ENCODE data around the gene ZC3HAV1.
"Not testable (repeated sequence)": the region's sequence is repeated elsewhere in the genome, so short reads cannot be mapped to it uniquely, and the experiment has no call there.

The ZC3HAV1 gene

GRCh38 chr7:139088268-139088667 is 21.3 kb downstream of the ZC3HAV1 start:
- H3K4me3 ChIP-seq (ENCODE audit: low read depth, low read length) = no peak overlapping the region
- peaks cover 72% of the 10 kb centered on the region for H3K79me2 ChIP-seq (ENCODE audit: control insufficient read depth, insufficient read depth, low read length, unreplicated experiment)
- no peak overlapping the region for H3K27ac ChIP-seq (ENCODE audit: low read depth, low read length)
- no peaks in the 10 kb centered on the region for H3K4me1 ChIP-seq (ENCODE audit: control insufficient read depth, insufficient read depth, low read length, unreplicated experiment)
- H2AFZ ChIP-seq (ENCODE audit: low read length, unreplicated experiment) = no peak overlapping the region
- H3K27me3 ChIP-seq (ENCODE audit: insufficient read depth, low read length) = no peaks in the 10 kb centered on the region
- peaks cover 47% of the 10 kb centered on the region for H3K36me3 ChIP-seq (ENCODE audit: insufficient read depth, low read length)

GRCh38 chr7:139087212-139087611 is 22.3 kb downstream of the ZC3HAV1 start:
- Histone ChIP-seq H3K36me3 (ENCODE audit: insufficient read depth, low read length) (peaks cover 52% of the 10 kb centered on the region), H3K27me3 (ENCODE audit: insufficient read depth, low read length) (no peaks in the 10 kb centered on the region), H2AFZ (ENCODE audit: low read length, unreplicated experiment) (no peak overlapping the region), H3K27ac (ENCODE audit: low read depth, low read length) (no peak overlapping the region), H3K79me2 (ENCODE audit: control insufficient read depth, insufficient read depth, low read length, unreplicated experiment) (peaks cover 64% of the 10 kb centered on the region), H3K4me1 (ENCODE audit: control insufficient read depth, insufficient read depth, low read length, unreplicated experiment) (no peaks in the 10 kb centered on the region), H3K4me3 (ENCODE audit: low read depth, low read length) (no peak overlapping the region)

- Histone ChIP-seq H3K27me3 (ENCODE audit: insufficient read depth, low read length) (no peaks in the 10 kb centered on the region), H3K36me3 (ENCODE audit: insufficient read depth, low read length) (peaks cover 56% of the 10 kb centered on the region), H2AFZ (ENCODE audit: low read length, unreplicated experiment) (no peak overlapping the region)
Measured at GRCh38 chr7:139086454-139086853, 23.1 kb downstream of the ZC3HAV1 start.

GRCh38 chr7:139084709-139085108 is 24.8 kb downstream of the ZC3HAV1 start:
- no peaks in the 10 kb centered on the region for H3K4me1 ChIP-seq (ENCODE audit: control insufficient read depth, insufficient read depth, low read length, unreplicated experiment)
- H3K36me3 ChIP-seq (ENCODE audit: insufficient read depth, low read length) = peaks cover 72% of the 10 kb centered on the region
- H2AFZ ChIP-seq (ENCODE audit: low read length, unreplicated experiment) = no peak overlapping the region
- peaks cover 53% of the 10 kb centered on the region for H3K79me2 ChIP-seq (ENCODE audit: control insufficient read depth, insufficient read depth, low read length, unreplicated experiment)
- no peak overlapping the region for H3K27ac ChIP-seq (ENCODE audit: low read depth, low read length)
- H3K27me3 ChIP-seq (ENCODE audit: insufficient read depth, low read length) = no peaks in the 10 kb centered on the region
- no peak overlapping the region for H3K4me3 ChIP-seq (ENCODE audit: low read depth, low read length)

More at GRCh38 chr7:139086454-139086853, 23.1 kb downstream of the ZC3HAV1 start:
- Histone ChIP-seq H3K4me3 (ENCODE audit: low read depth, low read length) (no peak overlapping the region), H3K4me1 (ENCODE audit: control insufficient read depth, insufficient read depth, low read length, unreplicated experiment) (no peaks in the 10 kb centered on the region), H3K27ac (ENCODE audit: low read depth, low read length) (no peak overlapping the region), H3K79me2 (ENCODE audit: control insufficient read depth, insufficient read depth, low read length, unreplicated experiment) (peaks cover 59% of the 10 kb centered on the region)

GRCh38 chr7:139081584-139081983 is 27.9 kb downstream of the ZC3HAV1 start:
- H2AFZ ChIP-seq (ENCODE audit: low read length, unreplicated experiment) = no peak overlapping the region
- no peaks in the 10 kb centered on the region for H3K27me3 ChIP-seq (ENCODE audit: insufficient read depth, low read length)
- H3K4me3 ChIP-seq (ENCODE audit: low read depth, low read length) = no peak overlapping the region
- peaks cover 8% of the 10 kb centered on the region for H3K4me1 ChIP-seq (ENCODE audit: control insufficient read depth, insufficient read depth, low read length, unreplicated experiment)
- H3K36me3 ChIP-seq (ENCODE audit: insufficient read depth, low read length) = peaks cover 67% of the 10 kb centered on the region
- peaks cover 47% of the 10 kb centered on the region for H3K79me2 ChIP-seq (ENCODE audit: control insufficient read depth, insufficient read depth, low read length, unreplicated experiment)
- H3K27ac ChIP-seq (ENCODE audit: low read depth, low read length) = no peak overlapping the region

- Histone ChIP-seq H3K4me1 (ENCODE audit: control insufficient read depth, insufficient read depth, low read length, unreplicated experiment) (peaks cover 8% of the 10 kb centered on the region), H3K27ac (ENCODE audit: low read depth, low read length) (no peak overlapping the region), H3K36me3 (ENCODE audit: insufficient read depth, low read length) (peaks cover 71% of the 10 kb centered on the region), H3K4me3 (ENCODE audit: low read depth, low read length) (no peak overlapping the region), H3K79me2 (ENCODE audit: control insufficient read depth, insufficient read depth, low read length, unreplicated experiment) (peaks cover 47% of the 10 kb centered on the region), H2AFZ (ENCODE audit: low read length, unreplicated experiment) (no peak overlapping the region), H3K27me3 (ENCODE audit: insufficient read depth, low read length) (no peaks in the 10 kb centered on the region)
Measured at GRCh38 chr7:139080905-139081304, 28.6 kb downstream of the ZC3HAV1 start.

GRCh38 chr7:139079861-139080260 is 29.7 kb downstream of the ZC3HAV1 start:
- Histone ChIP-seq H3K4me1 (ENCODE audit: control insufficient read depth, insufficient read depth, low read length, unreplicated experiment) (peaks cover 8% of the 10 kb centered on the region), H3K4me3 (ENCODE audit: low read depth, low read length) (no peak overlapping the region), H3K36me3 (ENCODE audit: insufficient read depth, low read length) (peaks cover 69% of the 10 kb centered on the region), H3K79me2 (ENCODE audit: control insufficient read depth, insufficient read depth, low read length, unreplicated experiment) (peaks cover 39% of the 10 kb centered on the region), H2AFZ (ENCODE audit: low read length, unreplicated experiment) (no peak overlapping the region), H3K27ac (ENCODE audit: low read depth, low read length) (no peak overlapping the region), H3K27me3 (ENCODE audit: insufficient read depth, low read length) (no peaks in the 10 kb centered on the region)

GRCh38 chr7:139078911-139079310 is 30.6 kb downstream of the ZC3HAV1 start:
- Histone ChIP-seq H3K4me1 (ENCODE audit: control insufficient read depth, insufficient read depth, low read length, unreplicated experiment) (peaks cover 8% of the 10 kb centered on the region), H3K27ac (ENCODE audit: low read depth, low read length) (peak overlapping the region; percentile 29), H3K79me2 (ENCODE audit: control insufficient read depth, insufficient read depth, low read length, unreplicated experiment) (peaks cover 32% of the 10 kb centered on the region), H3K27me3 (ENCODE audit: insufficient read depth, low read length) (no peaks in the 10 kb centered on the region), H2AFZ (ENCODE audit: low read length, unreplicated experiment) (no peak overlapping the region), H3K36me3 (ENCODE audit: insufficient read depth, low read length) (peaks cover 65% of the 10 kb centered on the region), H3K4me3 (ENCODE audit: low read depth, low read length) (no peak overlapping the region)

- no peak overlapping the region for H3K4me3 ChIP-seq (ENCODE audit: low read depth, low read length)
- no peak overlapping the region for H2AFZ ChIP-seq (ENCODE audit: low read length, unreplicated experiment)
- peaks cover 8% of the 10 kb centered on the region for H3K4me1 ChIP-seq (ENCODE audit: control insufficient read depth, insufficient read depth, low read length, unreplicated experiment)
- H3K36me3 ChIP-seq (ENCODE audit: insufficient read depth, low read length) = peaks cover 66% of the 10 kb centered on the region
- peak overlapping the region; percentile 29 for H3K27ac ChIP-seq (ENCODE audit: low read depth, low read length)
- H3K79me2 ChIP-seq (ENCODE audit: control insufficient read depth, insufficient read depth, low read length, unreplicated experiment) = peaks cover 31% of the 10 kb centered on the region
- no peaks in the 10 kb centered on the region for H3K27me3 ChIP-seq (ENCODE audit: insufficient read depth, low read length)
Measured at GRCh38 chr7:139078399-139078798, 31.1 kb downstream of the ZC3HAV1 start.

- H3K27me3 ChIP-seq (ENCODE audit: insufficient read depth, low read length) = not testable (repeated sequence)
Measured at GRCh38 chr7:139077706-139078105, 31.8 kb downstream of the ZC3HAV1 start.

GRCh38 chr7:139075871-139076686 is 33.4 kb downstream of the ZC3HAV1 start:
- Histone ChIP-seq H2AFZ (ENCODE audit: low read length, unreplicated experiment) (no peak overlapping the region), H3K27me3 (ENCODE audit: insufficient read depth, low read length) (no peaks in the 10 kb centered on the region), H3K27ac (ENCODE audit: low read depth, low read length) (peak overlapping the region; percentile 10; the same call in 1 of the 2 replicates), H3K79me2 (ENCODE audit: control insufficient read depth, insufficient read depth, low read length, unreplicated experiment) (peaks cover 39% of the 10 kb centered on the region), H3K4me1 (ENCODE audit: control insufficient read depth, insufficient read depth, low read length, unreplicated experiment) (peaks cover 8% of the 10 kb centered on the region), H3K4me3 (ENCODE audit: low read depth, low read length) (no peak overlapping the region), H3K36me3 (ENCODE audit: insufficient read depth, low read length) (peaks cover 67% of the 10 kb centered on the region)

More at GRCh38 chr7:139077706-139078105, 31.8 kb downstream of the ZC3HAV1 start:
- H2AFZ ChIP-seq (ENCODE audit: low read length, unreplicated experiment); H3K27ac ChIP-seq (ENCODE audit: low read depth, low read length); H3K4me3 ChIP-seq (ENCODE audit: low read depth, low read length); H3K4me1 ChIP-seq (ENCODE audit: control insufficient read depth, insufficient read depth, low read length, unreplicated experiment): not testable (repeated sequence)
- Histone ChIP-seq H3K79me2 (ENCODE audit: control insufficient read depth, insufficient read depth, low read length, unreplicated experiment) (peaks cover 33% of the 10 kb centered on the region), H3K36me3 (ENCODE audit: insufficient read depth, low read length) (peaks cover 64% of the 10 kb centered on the region)

Data from ACC112 (cell line).